Measurements from ENCODE around the gene GALNT18. TPM values are rescaled to one million over a fixed set of nuclear protein-coding genes. Genes with fewer than 3 reads are reported as not detected.
A peak's percentile ranks its signal among the peaks of the same experiment; 100 is the strongest.

Gene GALNT18
- total and polyA plus RNA-seq, 2 experiments from 2014 or later: 4.3 to 10.8 TPM

- no peaks in the 10 kb centered on the region for H3K9me2 ChIP-seq (ENCODE audit: insufficient read depth)
- no peaks in the 10 kb centered on the region for H4K20me1 ChIP-seq (replicated peaks; ENCODE audit: insufficient read depth)
- Mint-ChIP-seq H3K36me3 (ENCODE audit: low read depth) (no peaks in the 10 kb centered on the region), H3K27ac (no peak overlapping the region), H3K4me1 (peaks cover 25% of the 10 kb centered on the region), H3K4me3 (no peak overlapping the region), H3K27me3 (ENCODE audit: insufficient read depth, low read depth, poor library complexity) (peaks cover 13% of the 10 kb centered on the region), H3K9me3 (no peaks in the 10 kb centered on the region)
- no peak for DNase-seq (ENCODE audit: low spot score)
- H3K4me3 ChIP-seq: no peak overlapping the region
- H3K4me2 ChIP-seq: no peak overlapping the region
- no peaks in the 10 kb centered on the region for H3K27me3 ChIP-seq (ENCODE audit: insufficient read depth)
- no peak for ATAC-seq
- no peaks in the 10 kb centered on the region for H3F3A ChIP-seq (replicated peaks; ENCODE audit: low read depth)
- H3K79me2 ChIP-seq (replicated peaks; ENCODE audit: insufficient read depth): no peaks in the 10 kb centered on the region
- no peaks in the 10 kb centered on the region for H3K36me3 ChIP-seq (ENCODE audit: insufficient read depth)
- peaks cover 10% of the 10 kb centered on the region for H3K4me1 ChIP-seq (ENCODE audit: insufficient read depth)
- no peak overlapping the region for H3K27ac ChIP-seq (ENCODE audit: low read depth)
- no peak overlapping the region for H2AFZ ChIP-seq
- TF ChIP-seq STAT1 (IDR thresholded peaks at IDR 0.05; ENCODE audit: unreplicated experiment) (no peak), ETS1 (IDR thresholded peaks at IDR 0.05) (no peak)
Observed at GRCh38 chr11:11407763-11408084, 214.1 kb downstream of the GALNT18 start.

- ATAC-seq (no peak), DNase-seq (ENCODE audit: low spot score) (no peak)
- Mint-ChIP-seq H3K4me1 (peaks cover 25% of the 10 kb centered on the region), H3K36me3 (ENCODE audit: low read depth) (no peaks in the 10 kb centered on the region), H3K27me3 (ENCODE audit: insufficient read depth, low read depth, poor library complexity) (peaks cover 13% of the 10 kb centered on the region), H3K9me3 (no peaks in the 10 kb centered on the region), H3K27ac (no peak overlapping the region), H3K4me3 (no peak overlapping the region)
- Histone ChIP-seq H3K4me2 (no peak overlapping the region), H2AFZ (no peak overlapping the region), H3K27ac (ENCODE audit: low read depth) (no peak overlapping the region), H3K36me3 (ENCODE audit: insufficient read depth) (no peaks in the 10 kb centered on the region), H3K79me2 (replicated peaks; ENCODE audit: insufficient read depth) (no peaks in the 10 kb centered on the region), H3K4me3 (no peak overlapping the region), H3F3A (replicated peaks; ENCODE audit: low read depth) (no peaks in the 10 kb centered on the region), H4K20me1 (replicated peaks; ENCODE audit: insufficient read depth) (no peaks in the 10 kb centered on the region), H3K9me2 (ENCODE audit: insufficient read depth) (no peaks in the 10 kb centered on the region), H3K27me3 (ENCODE audit: insufficient read depth) (no peaks in the 10 kb centered on the region), H3K4me1 (ENCODE audit: insufficient read depth) (peaks cover 10% of the 10 kb centered on the region)
- TF ChIP-seq POLR2AphosphoS5 (IDR thresholded peaks at IDR 0.05; ENCODE audit: low read depth): no peak
- TF ChIP-seq CTCF (conservative IDR thresholded peaks at IDR 0.05; ENCODE audit: low read depth in 2 of 2): 0 out of 4 replicates have a peak, but pooled peaks of 1 of the 2 experiments have one; percentile 5
Observed at GRCh38 chr11:11407065-11407762, 214.6 kb downstream of the GALNT18 start.

- no peaks in the 10 kb centered on the region for H3K9me3 Mint-ChIP-seq
Observed at GRCh38 chr11:11406652-11407051, 215.2 kb downstream of the GALNT18 start.

More at GRCh38 chr11:11406652-11407051, 215.2 kb downstream of the GALNT18 start:
- Mint-ChIP-seq H3K36me3 (ENCODE audit: low read depth) (no peaks in the 10 kb centered on the region), H3K27me3 (ENCODE audit: insufficient read depth, low read depth, poor library complexity) (peaks cover 13% of the 10 kb centered on the region), H3K27ac (no peak overlapping the region), H3K4me1 (peaks cover 25% of the 10 kb centered on the region), H3K4me3 (no peak overlapping the region)
- no peaks in the 10 kb centered on the region for H4K20me1 ChIP-seq (replicated peaks; ENCODE audit: insufficient read depth)
- H3K27ac ChIP-seq (ENCODE audit: low read depth): no peak overlapping the region
- no peaks in the 10 kb centered on the region for H3F3A ChIP-seq (replicated peaks; ENCODE audit: low read depth)
- H3K4me1 ChIP-seq (ENCODE audit: insufficient read depth): peaks cover 10% of the 10 kb centered on the region
- no peak overlapping the region for H3K4me2 ChIP-seq
- H3K79me2 ChIP-seq (replicated peaks; ENCODE audit: insufficient read depth): no peaks in the 10 kb centered on the region
- TF ChIP-seq NANOG (IDR thresholded peaks at IDR 0.05; ENCODE audit: borderline replicate concordance) (no peak), CTCF (conservative IDR thresholded peaks at IDR 0.05; ENCODE audit: low read depth in 2 of 2) (no peak)
- ATAC-seq (no peak), DNase-seq (ENCODE audit: low spot score) (no peak)
- no peaks in the 10 kb centered on the region for H3K27me3 ChIP-seq (ENCODE audit: insufficient read depth)
- no peaks in the 10 kb centered on the region for H3K36me3 ChIP-seq (ENCODE audit: insufficient read depth)
- H3K4me3 ChIP-seq: no peak overlapping the region
- no peak overlapping the region for H2AFZ ChIP-seq
- H3K9me2 ChIP-seq (ENCODE audit: insufficient read depth): no peaks in the 10 kb centered on the region
